Hypothalamus (tissue), 51 donors: ENCODE measurements around the gene ANKMY1.

ENCODE experiments used
- DNase-seq, 51 donors: peaks; one replicate each; lab custom pipeline; 2025; lab: John Stamatoyannopoulos, UW

ANKMY1 gene

GRCh38 chr2:240462707-240463273 is 95.0 kb downstream of the ANKMY1 start:
- DNase-seq = no peak

- no peak for DNase-seq
Measured at GRCh38 chr2:240462073-240462706, 95.6 kb downstream of the ANKMY1 start.

- DNase-seq = no peak
Measured at GRCh38 chr2:240461471-240462072, 96.2 kb downstream of the ANKMY1 start.

GRCh38 chr2:240460781-240461431 is 96.9 kb downstream of the ANKMY1 start:
- DNase-seq = no peak

DNA sequence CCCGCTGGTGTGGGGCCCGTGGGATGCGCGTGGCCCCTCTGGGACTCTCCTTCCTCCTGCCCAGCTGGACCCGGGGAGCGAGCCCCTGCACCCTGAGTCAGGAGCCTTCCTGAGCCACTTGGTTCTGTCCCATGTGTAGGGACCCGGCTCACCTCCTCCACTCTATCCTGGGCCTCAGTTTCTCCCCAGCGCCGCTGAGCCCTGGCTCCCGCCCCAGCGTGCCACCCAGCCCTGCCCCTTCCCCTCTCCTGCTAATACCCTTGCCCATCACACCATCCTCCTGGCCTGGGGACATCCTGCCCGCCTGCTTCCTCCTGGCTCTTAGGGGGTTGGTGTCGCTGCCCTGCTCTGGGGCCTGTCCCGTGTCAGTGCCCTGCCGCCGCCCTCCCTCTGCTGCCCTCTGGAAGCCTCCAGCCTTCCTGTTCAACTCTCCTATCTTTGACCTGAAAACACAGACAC is 97.5 kb downstream of the ANKMY1 start:
- DNase-seq = no peak

- no peak for DNase-seq
Measured at GRCh38 chr2:240459401-240460252, 98.2 kb downstream of the ANKMY1 start.

DNA sequence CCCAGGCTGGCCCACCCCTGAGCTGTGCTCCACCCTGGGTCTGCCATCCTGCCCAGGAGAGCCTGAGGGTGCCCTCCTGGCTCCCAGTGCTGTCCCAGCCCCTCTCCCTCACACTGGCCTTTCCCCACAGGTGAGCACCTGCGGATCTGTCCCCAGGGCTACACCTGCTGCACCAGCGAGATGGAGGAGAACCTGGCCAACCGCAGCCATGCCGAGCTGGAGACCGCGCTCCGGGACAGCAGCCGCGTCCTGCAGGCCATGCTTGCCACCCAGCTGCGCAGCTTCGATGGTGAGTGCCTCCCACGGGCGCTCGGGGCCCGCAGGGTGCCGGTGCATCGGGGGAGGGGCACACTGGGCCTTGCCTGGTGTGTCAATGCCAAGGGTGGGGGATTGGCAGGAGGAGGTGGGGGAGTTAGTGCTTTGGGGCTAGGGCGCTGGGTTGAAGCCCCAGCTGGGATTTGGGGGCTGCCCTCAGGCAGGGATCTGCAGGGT is 98.8 kb downstream of the ANKMY1 start:
- no peak for DNase-seq

DNA sequence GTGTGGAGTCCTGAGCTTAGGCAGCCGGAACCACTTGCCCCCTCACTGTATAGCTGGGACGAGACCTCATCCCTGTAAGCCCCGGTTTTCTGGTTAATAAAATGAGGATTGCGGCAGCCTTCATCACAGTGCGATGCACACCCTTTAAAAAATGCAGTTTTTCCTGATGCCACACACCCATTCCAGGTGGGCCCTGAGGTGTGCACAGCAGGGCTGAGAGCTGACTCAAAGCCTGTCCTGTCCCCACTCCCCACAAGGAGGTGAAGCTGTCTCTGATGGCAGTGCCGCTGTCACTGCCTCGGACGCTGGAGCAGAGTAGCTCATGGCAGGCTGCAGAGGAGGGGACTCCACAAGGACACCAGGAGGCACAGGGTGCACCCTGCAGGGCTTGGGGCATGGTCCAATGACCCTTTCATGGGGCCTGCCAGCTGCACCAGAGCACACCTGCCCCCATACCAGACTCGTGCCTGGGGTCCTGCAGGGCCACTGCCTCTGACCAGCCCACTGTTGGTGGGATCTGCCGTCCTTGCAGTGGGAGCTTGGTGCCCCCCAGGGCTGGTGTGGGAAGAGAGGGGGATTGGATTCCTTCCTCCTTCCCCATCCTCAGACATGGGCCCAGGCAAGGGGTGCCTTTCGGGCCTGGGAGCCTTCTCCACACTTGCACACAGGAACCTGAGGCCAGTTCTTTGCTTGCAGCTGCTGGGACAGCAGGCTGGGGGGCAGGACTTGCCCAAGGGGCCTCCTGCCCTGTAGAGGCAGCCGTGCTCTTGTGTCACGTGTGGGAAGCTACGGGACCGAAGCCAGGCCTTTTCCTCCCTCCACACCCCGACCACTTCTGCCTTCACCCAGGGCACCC is 99.5 kb downstream of the ANKMY1 start:
- DNase-seq = no peak

GRCh38 chr2:240457223-240458043 is 100.4 kb downstream of the ANKMY1 start:
- DNase-seq = no peak

GRCh38 chr2:240456447-240457222 is 101.2 kb downstream of the ANKMY1 start:
- peak in 1 of 51 donors; percentile 41 for DNase-seq

GRCh38 chr2:240455647-240456446 is 101.9 kb downstream of the ANKMY1 start:
- DNase-seq = no peak

DNA sequence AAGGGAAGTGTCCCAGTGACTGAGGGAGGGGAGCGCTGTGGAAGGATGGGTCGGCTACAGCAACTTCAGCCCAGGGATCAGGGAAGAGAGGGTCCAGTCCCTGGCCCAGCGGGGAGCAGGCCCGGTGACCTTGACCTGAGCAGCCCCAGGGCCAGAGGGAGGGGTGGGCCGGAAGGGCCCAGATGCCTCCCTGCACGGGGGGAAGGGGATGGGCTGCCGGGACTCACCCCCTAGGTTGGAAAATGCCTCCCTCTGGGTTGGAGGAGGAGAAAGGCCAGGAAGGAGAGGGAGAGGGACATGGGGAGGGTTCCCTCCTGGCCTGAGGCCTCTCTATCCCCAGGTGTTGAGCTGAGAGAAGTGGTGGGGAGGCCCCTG is 102.5 kb downstream of the ANKMY1 start:
- DNase-seq = no peak

GRCh38 chr2:240454106-240454901 is 103.5 kb downstream of the ANKMY1 start:
- peak in 11 of 51 donors; percentile 9 to 45 (median 40) for DNase-seq

DNA sequence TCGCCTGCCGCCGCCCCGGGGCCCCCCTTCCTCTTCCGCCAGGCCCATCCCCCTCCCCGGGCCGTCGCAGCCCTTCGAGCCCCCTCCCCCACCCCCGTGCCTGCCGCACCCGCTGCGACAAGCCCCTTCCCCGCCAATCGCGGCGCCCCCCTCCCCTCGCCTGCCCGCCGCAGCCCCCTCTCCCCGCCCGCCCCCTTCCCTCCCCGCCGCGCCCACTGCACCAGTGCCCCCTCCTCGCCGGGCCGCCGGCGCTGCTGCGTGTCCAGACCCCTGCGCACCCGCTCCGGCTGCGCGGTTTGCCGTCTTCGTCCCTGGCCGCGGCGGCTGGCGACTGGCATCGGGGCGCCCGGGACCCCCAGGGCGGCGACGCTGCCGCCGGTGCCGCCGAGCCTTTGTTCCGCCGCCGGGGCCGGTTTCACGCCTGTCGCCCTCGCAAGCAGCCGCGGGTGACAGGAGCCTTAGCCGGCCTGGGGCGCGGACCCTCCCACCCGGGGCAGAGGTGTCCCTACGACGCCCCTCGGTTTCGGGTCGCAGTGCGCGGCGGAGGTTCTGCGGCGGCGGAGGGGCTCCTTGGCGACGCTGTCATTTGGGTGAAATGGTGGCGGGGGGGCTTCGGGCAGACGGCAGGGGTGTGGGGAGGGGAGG is 104.2 kb downstream of the ANKMY1 start:
- DNase-seq = no peak

GRCh38 chr2:240452462-240453256 is 105.1 kb downstream of the ANKMY1 start:
- DNase-seq = peak in 37 of 51 donors; percentile 21 to 86 (median 66)
